Measurements from ENCODE around the gene SMC6. TPM values are rescaled to one million over a fixed set of nuclear protein-coding genes. Genes with fewer than 3 reads are reported as not detected.

The SMC6 gene
- polyA plus RNA-seq, 4 donors: 35.7 to 42.6 (median 36.9) TPM

DNA sequence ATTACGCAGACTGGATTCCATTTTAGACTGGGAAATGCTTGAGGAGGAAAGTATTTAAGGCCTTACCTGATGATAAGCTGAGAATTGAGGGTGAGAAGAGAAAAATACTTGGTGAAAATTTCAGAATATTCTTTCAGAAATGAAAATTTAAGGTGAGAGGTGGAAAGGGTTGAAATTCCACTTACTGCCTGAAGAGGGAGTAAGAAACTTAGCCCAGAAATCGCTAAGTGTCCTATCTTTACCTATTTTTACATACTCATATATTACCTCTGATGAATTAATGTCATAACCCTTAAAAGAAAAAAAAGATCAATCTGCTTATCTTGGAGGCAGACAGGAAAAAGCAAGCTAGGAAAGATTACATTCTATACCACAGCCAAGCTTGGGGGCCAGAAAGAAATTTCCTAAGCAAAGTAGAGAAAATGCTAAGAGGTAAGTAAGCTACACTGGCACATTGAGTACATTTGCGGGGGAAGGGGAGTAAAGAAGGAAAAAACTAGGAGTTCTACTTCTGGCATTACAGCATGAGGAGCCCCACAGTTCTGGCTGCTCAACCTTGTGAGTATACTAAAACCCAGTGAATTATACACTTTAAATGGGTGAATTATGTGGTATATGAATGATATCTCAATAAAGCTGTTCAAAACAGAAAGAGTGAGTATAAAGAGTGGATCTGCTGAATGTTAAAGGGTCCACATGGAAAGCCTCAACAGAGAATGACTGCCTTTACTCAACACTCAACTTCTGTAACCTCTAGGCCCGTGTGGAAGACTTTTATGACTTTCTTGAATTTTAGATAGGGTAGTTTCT lies 33.8 kb downstream of the SMC6 start:
- no peak for DNase-seq (ENCODE audit: low read depth in 4 of 4, low spot score in 3 of 4)

DNA sequence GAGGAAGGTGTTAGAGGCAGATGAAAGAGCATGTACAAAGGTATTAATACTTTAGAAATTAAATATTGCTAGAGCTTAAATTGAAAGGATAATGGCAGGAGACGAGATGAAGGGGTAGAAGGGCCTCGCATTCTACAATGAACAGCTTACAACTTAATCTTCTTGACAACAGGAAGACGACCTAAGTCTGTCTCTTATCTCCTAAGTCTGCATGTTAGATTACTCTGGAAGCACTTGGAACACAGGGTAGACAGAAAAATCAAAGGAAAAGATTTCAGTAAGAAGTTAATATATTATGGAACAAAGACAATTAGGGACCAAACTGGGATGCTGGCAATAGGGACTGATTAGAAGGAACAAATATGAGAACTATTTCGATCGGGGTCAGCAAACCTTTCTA lies 34.9 kb downstream of the SMC6 start:
- no peak for DNase-seq (ENCODE audit: low read depth in 4 of 4, low spot score in 3 of 4)

DNA sequence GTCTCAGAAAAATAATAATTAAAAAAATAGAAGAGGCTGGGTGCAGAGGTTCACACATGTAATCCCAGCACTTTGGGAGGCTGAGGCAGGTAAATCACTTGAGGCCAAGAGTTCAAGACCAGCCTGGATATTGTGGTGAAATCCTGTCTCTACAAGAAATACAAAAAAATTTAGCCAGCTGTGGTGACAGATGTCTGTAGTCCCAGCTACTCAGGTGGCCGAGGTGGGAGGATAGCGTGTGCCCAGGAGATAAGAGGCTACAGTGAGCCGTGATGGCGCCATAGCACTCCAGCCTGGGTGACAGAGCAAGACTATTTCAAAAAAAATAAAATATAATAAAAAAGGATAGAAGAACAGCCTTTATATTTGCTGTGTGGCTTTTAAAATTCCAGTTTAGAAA lies 35.9 kb downstream of the SMC6 start:
- DNase-seq (ENCODE audit: low read depth in 4 of 4, low spot score in 3 of 4): no peak

DNA sequence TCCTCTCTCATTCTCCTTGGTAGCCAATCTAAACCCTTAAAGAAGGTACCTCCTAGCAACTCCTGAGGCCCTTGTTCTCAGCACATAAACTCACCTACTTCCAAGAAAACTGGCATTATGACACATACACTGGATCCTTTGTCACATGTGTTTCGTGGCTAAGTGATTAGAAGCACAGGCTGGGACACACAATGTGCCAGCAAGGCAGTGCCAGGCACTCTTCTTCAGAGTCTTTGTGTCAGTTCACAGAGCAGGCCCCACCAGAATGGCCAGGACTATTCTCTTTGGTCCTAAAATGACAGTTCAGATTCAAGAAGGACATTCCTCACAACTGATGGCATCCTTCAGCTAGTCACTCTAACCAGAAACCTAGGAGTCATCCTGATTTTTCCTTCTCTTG lies 40.3 kb downstream of the SMC6 start:
- DNase-seq (ENCODE audit: low read depth in 4 of 4, low spot score in 3 of 4): no peak

DNA sequence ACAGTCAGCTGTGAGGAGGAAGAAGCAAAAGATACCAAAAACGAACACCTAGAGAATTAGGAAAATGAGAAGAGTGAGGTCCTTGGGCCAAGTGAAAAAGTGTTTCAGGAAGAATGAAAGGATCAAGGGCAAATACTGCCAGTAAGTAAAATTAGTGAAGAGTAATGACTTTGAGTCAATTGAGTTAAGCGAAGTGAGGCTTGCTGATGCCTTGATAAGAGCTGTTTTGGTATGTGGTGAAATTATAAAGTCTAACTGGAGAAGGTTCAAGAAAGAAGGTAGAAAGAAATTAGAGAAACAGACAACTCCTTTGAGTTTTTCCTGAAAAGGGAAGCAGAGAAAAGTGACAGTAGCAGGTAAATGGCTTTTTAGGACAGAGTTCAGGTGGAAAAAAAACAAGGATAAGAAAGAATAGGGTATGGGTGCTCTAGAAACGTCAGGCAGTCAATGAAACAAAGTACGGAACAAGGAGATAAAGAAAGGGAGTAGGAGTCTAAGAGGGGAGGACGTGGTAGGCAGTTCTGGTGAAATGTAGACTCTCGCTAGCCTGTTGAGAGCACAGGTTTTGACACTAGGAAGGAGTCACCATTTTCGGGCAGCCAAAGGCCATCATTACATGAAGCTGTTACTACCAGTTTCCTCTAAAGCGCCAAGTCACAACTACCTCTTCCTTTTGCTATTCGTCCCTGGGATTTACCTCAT lies 42.9 kb downstream of the SMC6 start:
- no peak for DNase-seq (ENCODE audit: low read depth in 4 of 4, low spot score in 3 of 4)

DNA sequence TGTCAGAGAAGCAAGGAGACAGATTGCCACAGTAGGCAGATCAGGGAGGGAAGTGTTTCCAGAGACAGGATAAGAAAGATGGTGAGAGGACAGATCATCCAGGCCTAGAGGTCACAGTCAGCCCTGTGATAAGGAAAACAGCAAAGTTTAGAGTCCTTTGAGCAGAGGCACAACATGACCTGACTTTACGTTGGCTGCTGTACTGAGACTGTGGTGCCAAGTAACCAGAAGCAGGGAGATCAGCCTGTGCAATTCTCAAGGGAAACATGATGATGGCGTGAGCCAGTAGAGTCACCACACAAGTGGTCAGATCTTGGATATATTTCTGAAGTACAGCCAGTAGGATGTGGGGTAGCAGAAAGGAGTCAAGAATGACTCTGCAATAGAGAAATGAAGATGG lies 43.7 kb downstream of the SMC6 start:
- DNase-seq (ENCODE audit: low read depth in 4 of 4, low spot score in 3 of 4): no peak

DNA sequence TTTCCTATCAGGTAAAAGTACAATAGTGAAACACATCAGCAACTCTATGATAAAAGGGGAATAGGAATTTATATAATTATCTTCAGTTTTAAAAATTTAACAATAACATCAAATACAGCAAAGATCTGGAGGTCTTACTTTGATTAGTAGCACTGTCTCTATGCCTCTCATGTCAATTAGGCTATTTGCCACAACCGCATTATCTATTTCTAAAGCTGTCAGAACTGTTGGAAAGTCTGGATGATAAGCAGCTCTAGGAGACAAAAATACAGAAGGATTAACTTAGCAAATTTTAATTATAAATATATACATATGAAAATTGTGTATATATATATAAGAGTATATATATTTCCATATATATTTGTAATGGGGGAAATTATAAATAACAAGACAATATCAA lies 45.1 kb downstream of the SMC6 start:
- no peak for DNase-seq (ENCODE audit: low read depth in 4 of 4, low spot score in 3 of 4)

DNA sequence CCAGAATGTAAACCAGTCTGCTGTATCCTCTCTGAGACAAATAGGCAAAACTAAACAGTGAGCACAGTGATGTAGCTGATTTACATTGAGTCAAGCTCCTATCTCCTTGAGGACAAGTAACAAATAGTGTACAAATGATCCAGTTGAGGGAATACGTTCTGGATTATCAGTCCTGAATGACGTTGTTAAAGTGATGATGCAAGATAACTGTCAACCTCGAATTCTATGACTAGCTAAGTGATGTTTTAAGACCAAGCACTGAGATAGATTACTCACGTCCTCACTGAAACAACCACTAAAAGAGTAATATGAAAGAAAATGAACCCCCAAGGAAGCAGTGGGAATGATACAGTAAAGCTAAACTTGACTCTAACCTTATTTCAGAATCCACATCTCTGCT lies 46.8 kb downstream of the SMC6 start:
- no peak for DNase-seq (ENCODE audit: low read depth in 4 of 4, low spot score in 3 of 4)

DNA sequence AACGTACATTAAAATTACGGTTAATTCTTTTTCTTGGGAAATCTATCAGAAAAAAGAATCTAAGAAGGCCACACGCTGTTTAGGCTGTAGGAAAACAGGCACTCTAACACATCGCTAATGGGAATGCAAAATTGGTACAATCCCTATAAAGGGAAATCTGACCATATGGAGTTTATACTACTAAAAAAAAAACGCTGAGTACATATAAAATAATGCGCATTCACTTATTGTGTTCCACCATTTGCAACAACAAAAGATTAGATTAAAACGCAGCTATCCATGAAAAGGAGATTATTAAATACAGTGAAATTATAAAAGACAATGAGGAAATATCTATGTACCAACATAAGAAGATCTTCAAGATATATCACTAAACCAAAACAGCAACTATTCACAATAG lies 62.8 kb downstream of the SMC6 start:
- no peak for DNase-seq (ENCODE audit: low read depth in 4 of 4, low spot score in 3 of 4)

DNA sequence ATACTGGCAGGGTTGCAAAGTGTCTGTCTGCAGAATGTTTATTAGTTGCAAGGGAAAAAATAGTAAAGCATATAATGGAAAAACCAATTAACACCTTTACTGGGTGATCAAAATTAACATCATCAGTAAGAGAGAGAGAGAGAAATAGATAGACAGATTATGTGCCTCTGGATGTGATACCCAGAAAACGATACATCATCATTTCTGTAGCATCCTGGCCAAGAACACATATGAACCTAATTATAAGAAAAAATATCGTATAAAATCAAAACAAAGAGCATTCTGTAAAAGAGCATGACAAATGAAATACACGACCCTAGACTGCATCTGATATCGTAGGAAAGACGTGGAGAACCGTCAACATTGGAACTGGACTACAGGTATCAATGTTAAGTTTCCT lies 64.6 kb downstream of the SMC6 start:
- DNase-seq (ENCODE audit: low read depth in 4 of 4, low spot score in 3 of 4): no peak

DNA sequence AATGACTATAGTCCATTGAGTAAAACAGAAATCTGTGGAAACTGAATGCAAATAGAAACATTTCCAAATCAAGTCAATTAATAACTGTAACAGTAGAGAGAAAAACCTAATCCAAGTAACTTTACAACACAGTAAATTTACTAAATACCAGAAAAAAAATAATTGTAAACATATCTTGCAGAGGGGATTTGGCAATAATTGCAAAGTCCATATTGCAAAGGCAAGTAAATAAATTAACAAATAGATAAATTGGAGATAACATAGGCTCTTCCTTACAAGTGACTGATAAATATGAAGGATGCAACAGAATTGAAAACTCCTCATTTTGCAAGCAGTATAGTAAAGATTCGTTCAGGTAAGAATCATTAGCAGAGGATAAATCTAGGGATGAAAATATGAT lies 65.0 kb downstream of the SMC6 start:
- no peak for DNase-seq (ENCODE audit: low read depth in 4 of 4, low spot score in 3 of 4)

DNA sequence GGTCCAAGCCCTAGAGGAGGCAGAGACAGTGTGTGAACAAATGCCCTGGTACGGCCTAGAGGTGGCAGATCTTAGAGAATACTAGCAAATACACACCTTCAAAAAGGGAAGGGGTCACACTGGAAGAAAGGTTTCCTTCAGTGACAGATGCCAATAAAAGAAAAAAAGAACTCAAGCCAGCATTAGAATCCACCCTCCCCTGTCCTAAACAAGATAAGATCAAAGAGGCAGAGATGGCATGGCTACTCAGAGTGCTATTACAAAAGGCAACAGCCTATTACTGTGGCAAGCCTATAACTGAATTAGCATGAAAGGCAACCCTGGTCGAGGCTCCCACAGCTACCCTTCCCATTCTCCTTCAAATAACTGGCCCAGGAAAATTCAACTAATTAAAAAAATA lies 69.6 kb downstream of the SMC6 start:
- no peak for DNase-seq (ENCODE audit: low read depth in 4 of 4, low spot score in 3 of 4)

DNA sequence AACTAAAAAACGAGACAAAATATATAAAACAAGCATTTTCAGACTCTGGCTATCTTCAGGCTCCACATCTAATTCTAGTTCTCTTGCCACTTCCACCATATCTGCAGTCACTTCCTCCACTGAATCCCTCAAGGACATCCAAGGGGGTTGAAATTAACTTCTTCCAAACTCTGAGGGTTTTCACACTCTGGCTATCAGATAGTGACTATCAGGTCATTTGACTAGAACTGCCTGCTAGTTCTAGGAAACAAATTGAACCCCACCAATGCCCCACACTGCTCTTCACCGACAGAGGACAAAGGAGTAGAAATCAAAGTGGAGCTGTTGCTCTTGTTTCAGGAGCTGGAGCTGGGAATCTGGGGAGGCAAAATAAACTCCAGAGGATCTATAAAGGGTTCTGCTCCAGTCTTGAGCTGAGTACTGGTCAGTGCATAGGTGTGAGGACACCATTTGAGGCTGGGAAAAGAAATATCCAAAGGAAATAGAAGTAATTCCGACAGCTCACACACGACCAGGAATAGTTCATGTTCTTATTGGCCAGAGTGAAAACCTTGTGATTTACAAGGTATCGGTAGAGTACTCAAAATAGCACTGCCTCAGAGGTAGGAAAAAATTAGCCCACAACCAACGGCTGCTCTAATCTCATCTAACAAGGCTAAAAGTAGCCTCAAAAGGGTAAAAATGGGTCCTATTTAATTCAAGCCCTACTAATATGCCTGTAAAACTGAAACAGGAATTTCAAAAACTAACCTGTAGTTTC lies 71.3 kb downstream of the SMC6 start:
- no peak for DNase-seq (ENCODE audit: low read depth in 4 of 4, low spot score in 3 of 4)

DNA sequence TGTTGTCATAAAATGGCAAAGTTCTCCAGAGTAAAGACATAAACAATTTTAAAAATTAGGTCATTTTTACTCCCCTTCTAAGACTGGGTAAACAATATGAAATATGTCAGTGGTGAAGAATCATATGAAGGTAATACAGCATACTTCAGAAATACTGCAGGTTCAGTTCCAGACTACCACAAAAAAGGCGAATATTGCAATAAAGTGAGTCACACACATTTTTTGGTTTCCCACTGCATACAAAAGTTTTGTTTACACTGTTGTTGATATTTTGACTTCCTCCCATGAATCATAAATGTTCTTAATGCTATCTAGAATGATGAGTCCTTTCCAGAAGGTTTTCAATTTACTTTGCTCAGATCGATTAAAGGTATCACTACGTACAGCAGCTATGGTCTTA lies 73.5 kb downstream of the SMC6 start:
- DNase-seq (ENCODE audit: low read depth in 4 of 4, low spot score in 3 of 4): no peak

DNA sequence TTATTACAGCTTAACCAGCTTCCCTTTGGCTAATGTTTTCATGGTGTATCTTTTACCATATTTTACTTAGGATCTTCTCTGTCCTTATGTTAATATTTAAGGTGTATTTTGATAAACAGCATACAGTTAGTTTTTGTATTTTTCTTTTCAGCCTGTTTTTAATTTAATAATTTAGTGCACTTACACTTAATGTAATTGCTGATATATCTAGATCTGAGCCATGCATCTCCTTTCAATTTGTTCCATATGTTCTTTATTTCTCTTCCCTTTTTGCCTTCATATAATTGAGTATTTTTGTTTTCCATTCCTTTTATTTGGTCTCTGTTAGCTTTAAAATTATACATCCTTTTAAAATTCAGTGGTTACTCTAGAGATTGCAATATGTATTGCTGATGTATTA lies 78.8 kb downstream of the SMC6 start:
- no peak for DNase-seq (ENCODE audit: low read depth in 4 of 4, low spot score in 3 of 4)

DNA sequence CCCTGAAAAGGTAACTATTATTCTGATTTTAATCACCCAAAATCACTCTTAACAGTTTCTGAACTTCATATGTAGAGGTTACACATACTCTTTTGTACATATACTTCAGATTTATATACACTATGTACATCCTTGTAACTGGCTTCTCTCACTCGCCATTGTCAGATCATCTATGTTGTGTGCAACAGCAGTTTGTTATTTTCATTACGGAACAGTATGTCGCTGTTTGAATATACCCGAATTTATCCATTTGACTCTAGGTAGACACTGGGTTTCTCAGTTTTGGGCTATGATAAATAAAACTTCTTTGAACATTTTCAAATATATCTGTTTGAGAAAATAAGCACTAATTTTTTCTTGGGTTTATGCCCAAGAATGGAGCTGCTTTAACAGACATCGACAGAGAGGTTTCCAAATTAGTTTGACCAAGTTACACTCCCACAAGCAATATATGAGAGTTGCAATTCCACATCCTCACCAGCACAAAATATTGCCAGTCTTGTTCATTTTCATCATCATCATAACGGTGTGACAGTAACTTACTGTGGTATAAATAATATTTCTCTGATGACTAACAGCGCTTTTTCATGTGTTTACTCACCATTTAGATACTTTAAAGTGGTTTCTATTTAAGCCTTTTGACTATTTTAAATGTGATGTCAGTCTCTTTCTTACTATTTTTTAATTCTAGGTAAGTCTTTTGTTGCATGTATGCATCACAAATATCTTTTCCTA lies 80.9 kb downstream of the SMC6 start:
- no peak for DNase-seq (ENCODE audit: low read depth in 4 of 4, low spot score in 3 of 4)

DNA sequence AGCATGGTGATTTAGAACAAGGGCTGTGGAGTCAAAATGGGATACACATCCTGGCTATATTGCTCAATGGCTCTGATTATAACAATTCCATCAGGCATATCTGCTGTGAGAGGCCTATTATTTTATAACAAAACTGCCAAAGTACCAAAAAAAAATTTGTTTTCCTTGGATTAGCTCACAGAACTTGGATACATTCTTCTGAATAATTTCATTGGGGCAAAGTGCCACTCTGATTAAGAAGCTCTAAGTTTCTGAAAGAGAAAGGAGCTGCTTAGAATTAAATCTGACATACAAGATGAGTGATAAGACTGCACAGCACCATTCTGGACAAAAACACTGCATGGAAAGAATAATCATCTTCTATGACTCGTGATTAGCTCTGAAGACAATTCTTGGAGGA lies 85.7 kb downstream of the SMC6 start:
- DNase-seq (ENCODE audit: low read depth in 4 of 4, low spot score in 3 of 4): no peak

DNA sequence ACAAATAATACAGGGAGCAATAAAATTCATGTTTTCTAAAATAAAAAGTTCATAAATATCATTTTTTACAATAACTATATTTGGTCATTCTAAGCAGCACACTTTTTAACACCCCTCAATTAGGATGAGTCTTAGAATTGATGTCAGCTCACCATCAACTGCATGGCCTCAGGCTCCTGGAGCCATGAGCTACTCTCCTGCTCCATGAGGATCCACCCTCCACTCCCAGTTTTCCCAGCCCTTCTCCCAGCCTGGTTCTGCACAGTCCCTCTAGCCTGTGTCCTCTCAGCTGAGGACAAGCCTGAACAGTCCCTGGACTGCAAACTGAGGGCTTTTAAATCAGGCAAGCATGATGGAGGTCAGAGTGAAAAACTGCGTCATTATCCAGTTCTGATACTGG lies 89.1 kb downstream of the SMC6 start:
- DNase-seq (ENCODE audit: low read depth in 4 of 4, low spot score in 3 of 4): no peak

DNA sequence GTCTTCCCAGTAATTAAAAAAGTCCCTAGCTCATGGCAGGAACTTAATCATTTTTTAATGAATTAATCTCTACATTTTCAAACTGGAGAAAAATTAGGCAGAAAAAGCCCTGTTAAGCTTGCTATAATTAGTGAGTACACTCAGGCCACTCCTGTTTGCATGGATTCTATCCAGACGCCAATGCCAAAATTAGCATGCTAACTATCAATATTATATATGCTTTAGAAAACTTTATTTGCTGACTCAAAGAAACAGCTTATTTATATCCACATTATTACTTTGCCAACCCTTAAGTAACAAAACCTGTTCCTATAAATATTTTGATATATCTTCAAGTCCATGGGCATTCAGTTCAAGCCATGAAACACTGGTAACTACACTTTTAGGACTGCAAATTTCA lies 90.9 kb downstream of the SMC6 start:
- no peak for DNase-seq (ENCODE audit: low read depth in 4 of 4, low spot score in 3 of 4)

DNA sequence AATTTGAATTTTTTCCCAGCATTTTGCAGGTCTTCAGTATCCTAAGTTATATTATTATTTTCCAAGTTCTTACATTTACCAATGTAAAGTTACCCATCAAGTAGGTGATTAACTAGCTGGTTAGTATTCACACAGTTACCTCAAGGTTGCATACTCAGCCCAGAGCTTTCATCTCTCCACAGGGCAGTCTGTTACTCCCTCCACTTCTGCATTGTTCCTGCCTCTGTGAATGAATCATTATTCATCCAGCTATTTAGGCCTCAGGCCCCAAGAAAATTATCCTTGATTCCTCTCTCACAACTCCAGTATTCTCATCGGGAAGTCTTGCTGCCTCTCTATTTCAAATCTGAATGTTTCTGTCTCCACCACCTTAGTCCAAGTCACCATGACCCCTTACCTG lies 92.2 kb downstream of the SMC6 start:
- DNase-seq (ENCODE audit: low read depth in 4 of 4, low spot score in 3 of 4): no peak

DNA sequence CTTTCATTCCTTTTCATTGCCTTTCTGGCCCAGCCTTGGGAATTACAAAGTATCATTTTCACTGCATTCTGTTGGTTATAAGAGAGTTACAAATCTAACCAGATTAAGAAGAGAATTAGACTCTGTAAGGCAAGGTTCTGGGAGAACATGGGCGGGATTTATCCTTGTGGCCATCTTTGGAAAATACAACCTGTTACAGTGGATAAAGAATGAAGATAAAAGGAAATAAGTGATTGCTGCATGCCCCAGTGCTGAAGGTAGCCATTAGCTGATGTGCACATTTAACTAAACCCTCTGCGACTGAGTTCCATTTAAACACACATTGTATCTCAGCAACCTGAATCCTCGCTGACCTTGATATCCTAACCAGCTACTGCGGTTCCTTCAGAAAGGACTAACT lies 93.4 kb downstream of the SMC6 start:
- no peak for DNase-seq (ENCODE audit: low read depth in 4 of 4, low spot score in 3 of 4)

Measured in right renal pelvis (tissue), 4 donors.